Skeletal muscle cell (primary cell): ENCODE measurements around the gene ZNF660.
"Not testable (repeated sequence)": the region's sequence is repeated elsewhere in the genome, so short reads cannot be mapped to it uniquely, and the experiment has no call there.

Experiments used
- DNase-seq: peaks from one replicate; pipeline ENCODE4 v3.0.0-alpha.2; 2010; ENCODE audit warnings: low read depth
- H3K4me3 ChIP-seq: 2 replicates; pipeline ENCODE4 v1.5.1; 2011; ENCODE audit warnings: low read depth, mild to moderate bottlenecking, control low read depth, low read length, moderate library complexity

Gene ZNF660

GRCh38 chr3:44584646-44585501 lies at the start of gene ZNF660:
TSS of gene ZNF660 (plus strand) at chr3:44584964. CDS start at chr3:44594194, 9,230 bp downstream.
- peak within 1 kb of the TSS; percentile 66 for H3K4me3 ChIP-seq
- peak; percentile 48 for DNase-seq

DNA sequence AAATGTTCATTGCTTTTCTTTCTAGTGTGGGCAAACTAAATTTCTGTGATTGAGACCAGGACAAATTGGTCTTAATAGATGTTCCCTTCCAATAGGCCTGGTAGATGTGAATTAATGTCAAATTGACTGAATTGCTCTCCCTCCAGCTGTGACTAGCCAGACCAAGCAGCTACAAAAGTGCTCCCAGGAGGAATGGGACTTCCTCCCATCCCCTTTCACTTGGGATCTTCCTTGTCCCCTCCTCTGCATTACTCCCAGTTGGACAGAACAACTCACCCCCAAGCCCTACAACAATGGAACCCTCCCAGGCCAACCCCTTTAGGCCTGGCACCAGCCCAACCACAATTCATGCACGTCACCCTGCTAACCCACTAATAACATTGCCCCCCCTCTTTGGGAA lies 49.4 kb upstream of the ZNF660 start:
- no peak overlapping the region for H3K4me3 ChIP-seq
- DNase-seq: no peak

- not testable (repeated sequence) for H3K4me3 ChIP-seq, DNase-seq
Observed at GRCh38 chr3:44544811-44545210, 40.0 kb upstream of the ZNF660 start.

GRCh38 chr3:44554626-44555592 lies 29.9 kb upstream of the ZNF660 start, which contains the start of gene ZKSCAN7:
TSS of gene ZKSCAN7 (plus strand) at chr3:44555193. CDS start at chr3:44557048, 1,855 bp downstream.
- no peak for DNase-seq
- H3K4me3 ChIP-seq: peak within 1 kb of the TSS; percentile 56

DNA sequence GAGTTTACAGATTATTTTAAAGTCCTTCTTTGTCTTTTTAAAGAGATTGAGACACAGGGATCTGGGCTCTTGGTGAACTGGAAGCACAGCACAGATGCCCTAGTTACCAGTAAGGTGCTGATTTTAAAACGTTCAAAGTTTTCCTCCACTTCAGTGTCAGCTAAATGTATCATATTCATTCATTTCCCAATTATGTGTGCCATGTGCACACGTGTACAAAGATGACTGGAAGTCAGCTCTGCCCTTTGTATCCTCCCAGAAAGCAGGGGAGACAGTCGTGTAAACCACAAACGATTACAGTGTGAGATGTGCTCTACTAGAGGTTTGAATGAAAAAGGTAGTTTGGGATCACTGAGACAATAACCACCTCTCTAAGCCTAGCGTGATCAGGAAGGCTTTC lies 29.0 kb upstream of the ZNF660 start:
- H3K4me3 ChIP-seq: peak overlapping the region; percentile 56
- DNase-seq: no peak

DNA sequence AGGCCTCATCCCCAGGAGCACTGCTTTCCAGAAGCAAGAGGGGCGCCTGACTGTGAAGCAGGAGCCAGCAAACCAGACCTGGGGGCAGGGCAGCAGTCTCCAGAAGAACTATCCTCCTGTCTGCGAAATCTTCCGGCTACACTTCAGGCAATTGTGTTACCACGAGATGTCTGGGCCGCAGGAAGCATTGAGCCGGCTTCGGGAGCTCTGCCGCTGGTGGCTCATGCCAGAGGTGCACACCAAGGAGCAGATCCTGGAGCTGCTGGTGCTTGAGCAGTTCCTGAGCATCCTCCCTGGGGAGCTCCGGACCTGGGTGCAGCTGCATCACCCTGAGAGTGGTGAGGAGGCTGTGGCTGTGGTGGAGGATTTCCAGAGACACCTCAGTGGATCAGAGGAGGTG lies 27.7 kb upstream of the ZNF660 start:
- no peak for DNase-seq
- H3K4me3 ChIP-seq: no peak overlapping the region

- no peak overlapping the region for H3K4me3 ChIP-seq
- no peak for DNase-seq
Observed at GRCh38 chr3:44561076-44561475, 23.7 kb upstream of the ZNF660 start.

DNA sequence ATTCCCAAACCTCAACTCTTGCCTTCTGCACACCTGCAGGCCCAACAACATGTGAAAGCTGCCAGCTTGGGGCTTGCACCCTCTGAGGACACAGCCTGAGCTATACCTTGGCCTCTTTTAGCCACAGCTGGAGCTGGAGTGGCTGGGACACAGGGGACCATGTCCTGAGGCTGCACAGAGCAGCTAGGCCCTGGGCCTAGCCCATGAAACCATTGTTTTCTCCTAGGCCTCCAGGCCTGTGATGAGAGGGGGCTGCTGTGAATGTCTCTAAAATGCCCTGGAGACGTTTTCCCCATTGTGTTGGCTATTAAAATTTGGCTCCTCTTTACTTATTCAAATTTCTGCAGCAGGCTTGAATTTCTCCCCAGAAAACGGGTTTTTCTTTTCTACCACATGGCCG lies 22.6 kb upstream of the ZNF660 start:
- DNase-seq: no peak
- H3K4me3 ChIP-seq: no peak overlapping the region

GRCh38 chr3:44568561-44568960 lies 16.2 kb upstream of the ZNF660 start:
- peak; percentile 38 for DNase-seq
- H3K4me3 ChIP-seq: no peak overlapping the region

GRCh38 chr3:44571024-44571423 lies 13.7 kb upstream of the ZNF660 start:
- DNase-seq: no peak
- no peak overlapping the region for H3K4me3 ChIP-seq

DNA sequence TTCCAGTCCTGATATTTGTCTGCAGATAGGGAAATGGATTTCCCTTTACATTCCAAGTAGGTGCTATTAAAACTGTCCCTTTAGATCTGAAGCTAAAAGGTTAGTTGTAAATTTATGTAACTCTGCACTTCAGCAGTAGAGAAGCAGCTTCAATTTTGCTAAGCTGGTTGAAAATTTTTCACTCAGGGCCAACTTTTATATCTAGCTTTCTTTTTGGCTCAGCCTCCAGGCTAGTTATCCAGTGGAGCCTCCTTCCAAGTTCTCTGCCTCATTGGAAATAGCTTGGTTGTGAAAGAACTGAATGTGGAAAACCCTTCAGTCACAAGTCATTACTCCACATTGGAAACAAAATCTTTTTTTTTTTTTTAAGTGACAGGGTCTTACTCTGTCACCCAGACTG lies 8.2 kb upstream of the ZNF660 start:
- DNase-seq: no peak
- no peak overlapping the region for H3K4me3 ChIP-seq

GRCh38 chr3:44577354-44577952 lies 7.3 kb upstream of the ZNF660 start:
- DNase-seq, H3K4me3 ChIP-seq: not testable (repeated sequence)

DNA sequence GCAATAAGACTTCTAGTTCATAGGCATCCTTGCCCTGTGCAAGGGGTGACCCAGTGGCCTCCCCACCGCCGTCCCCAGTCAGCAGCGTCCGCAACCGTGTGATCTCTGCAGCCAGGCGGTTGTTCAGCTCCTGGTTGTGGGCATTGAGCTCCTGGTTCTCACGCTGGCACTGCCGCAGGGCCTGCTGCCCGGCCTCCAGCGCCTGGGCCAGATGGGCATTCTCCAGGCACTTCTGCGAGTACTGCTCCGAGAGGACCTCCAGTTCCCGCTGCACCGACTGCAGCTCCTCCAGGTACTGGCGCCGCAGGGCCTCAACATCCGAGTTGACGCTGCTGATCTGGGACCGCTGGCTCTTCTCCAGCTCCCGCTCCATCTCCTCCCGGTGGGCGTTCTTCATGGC lies 6.4 kb upstream of the ZNF660 start:
- H3K4me3 ChIP-seq: not testable (repeated sequence)

GRCh38 chr3:44578924-44579515 lies 5.7 kb upstream of the ZNF660 start:
- not testable (repeated sequence) for DNase-seq, H3K4me3 ChIP-seq

More for the DNA sequence above, 6.4 kb upstream of the ZNF660 start:
- DNase-seq: not testable (repeated sequence)

- not testable (repeated sequence) for H3K4me3 ChIP-seq, DNase-seq
Observed at GRCh38 chr3:44579749-44580148, 5.0 kb upstream of the ZNF660 start.

GRCh38 chr3:44580971-44581370 lies 3.8 kb upstream of the ZNF660 start:
- DNase-seq, H3K4me3 ChIP-seq: not testable (repeated sequence)

DNA sequence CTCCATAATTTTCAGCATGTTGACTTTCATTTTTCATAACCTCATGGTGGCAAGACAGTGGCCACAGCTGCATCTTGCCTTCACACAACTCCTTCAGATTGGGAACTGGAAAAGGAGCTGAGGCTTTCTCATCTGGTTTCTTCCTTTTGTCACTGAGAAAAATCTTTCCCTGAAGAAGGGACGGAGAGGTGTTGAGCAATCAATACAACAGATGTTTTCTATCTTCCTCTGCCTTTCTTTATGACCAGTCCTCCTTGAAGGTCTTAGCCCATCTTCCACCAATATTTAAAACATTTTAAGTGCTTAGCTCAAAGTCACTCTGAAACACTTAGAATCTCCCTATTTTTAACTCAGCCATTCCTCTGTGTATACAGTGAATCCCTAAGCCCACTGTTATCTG lies 11.9 kb downstream of the ZNF660 start:
- DNase-seq: no peak
- no peak overlapping the region for H3K4me3 ChIP-seq

GRCh38 chr3:44601749-44602148 lies 17.0 kb downstream of the ZNF660 start:
- DNase-seq: no peak
- H3K4me3 ChIP-seq: no peak overlapping the region

DNA sequence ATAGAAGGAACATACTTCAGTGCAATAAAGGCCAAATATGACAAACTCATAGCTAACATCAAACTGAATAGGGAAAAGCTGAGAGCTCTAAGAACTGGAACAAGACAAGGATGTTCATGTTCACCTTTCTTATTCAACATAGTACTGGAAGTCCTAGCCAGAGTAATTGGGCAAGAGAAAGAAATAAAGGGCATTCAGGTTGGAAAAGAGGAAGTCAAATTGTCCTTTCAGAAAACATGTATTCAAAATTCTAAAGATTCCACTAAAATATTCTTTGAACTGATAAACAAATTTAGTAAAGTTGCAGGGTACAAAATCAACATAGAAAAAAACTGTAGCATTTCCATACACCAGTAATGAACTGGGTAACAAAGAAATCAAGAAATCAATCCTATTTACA lies 27.9 kb downstream of the ZNF660 start:
- no peak for DNase-seq
- H3K4me3 ChIP-seq: no peak overlapping the region
